DMS 273 treated with DMSO at 0.1 percent for 48 hours (cell line): ENCODE measurements around the gene ARHGEF40.

Experiments used
- DNase-seq: peaks from one replicate; lab custom pipeline; 2025; lab: John Stamatoyannopoulos, UW

ARHGEF40 gene

DNA sequence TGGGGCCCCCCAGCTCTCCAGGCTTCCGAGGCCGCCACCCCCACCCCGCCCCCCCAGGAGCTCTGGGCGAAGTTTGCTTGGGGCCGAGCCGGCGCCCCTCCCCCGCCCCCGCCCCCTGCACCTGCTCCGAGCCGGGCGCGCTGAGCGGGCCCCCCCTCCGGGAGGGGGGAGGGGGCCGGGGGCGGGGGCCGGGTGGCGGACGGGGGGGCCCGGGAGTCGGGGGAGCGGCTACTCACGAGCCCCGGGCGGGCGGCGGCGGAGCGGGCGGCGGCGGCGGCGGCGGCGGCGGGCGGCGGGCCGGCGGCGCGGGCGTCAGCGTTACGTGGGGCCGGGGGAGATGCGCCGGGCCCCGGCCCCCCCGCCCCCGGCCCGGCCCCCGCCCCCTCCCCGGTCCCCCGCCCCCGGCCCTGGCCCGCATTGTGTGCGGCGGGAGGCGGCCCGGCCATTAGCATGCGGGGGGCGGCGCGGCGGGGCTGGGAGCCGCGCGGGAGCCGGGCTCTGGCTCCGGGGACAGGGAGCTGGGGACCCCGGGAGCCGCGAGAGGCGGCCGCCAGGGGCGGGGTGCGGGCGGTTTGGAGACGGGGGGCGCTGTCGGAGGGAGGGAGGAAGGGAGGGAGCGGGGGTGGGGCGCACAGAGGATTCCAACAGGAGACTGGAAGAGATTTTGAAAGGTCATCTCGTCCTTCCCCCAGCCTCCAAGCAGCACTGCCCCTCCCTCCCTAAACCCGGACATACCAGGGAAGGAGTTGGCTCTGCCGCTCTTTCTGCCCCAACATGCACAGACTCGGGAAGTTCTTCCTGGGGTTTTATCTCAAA, 28.2 kb downstream of the ARHGEF40 start, which contains the start of gene ZNF219:
TSS of gene ZNF219 (minus strand) at position 580 of the 816 bp plus-strand sequence. CDS start 5,064 bp downstream, outside the sequence.
- peak; percentile 24 for DNase-seq

DNA sequence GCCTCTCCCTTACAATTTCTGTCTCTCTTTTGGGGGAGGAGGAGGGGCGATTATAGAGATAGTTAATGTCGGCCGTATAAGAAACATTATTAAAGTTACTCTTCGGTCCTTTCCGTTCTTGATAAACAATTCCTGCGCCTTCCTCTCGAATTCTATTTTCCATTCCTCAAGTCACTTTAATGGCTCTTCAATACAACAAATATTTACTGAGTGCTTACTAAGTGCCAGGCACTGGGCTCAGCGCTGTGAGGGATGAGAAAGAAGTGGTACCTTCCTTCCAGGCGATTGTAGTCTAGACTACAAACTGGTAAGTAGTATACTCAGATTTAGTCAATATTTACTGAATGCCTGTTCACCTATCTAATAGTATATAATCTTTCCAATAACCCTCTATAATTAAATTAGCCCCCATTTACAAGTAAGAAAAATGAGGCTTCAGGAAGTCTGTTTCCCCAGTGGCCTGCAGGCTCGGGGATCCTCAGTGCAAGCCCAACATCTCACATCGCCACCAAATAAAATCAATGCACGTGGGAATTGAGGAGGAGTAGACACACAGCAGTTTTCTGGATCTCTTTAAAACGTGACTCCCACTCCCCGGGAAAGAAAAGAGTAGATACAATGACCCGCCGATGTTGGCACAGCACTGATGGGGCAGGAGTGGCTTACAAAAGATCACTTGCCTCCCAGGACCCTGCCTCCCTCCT, 28.9 kb downstream of the ARHGEF40 start:
- no peak for DNase-seq

DNA sequence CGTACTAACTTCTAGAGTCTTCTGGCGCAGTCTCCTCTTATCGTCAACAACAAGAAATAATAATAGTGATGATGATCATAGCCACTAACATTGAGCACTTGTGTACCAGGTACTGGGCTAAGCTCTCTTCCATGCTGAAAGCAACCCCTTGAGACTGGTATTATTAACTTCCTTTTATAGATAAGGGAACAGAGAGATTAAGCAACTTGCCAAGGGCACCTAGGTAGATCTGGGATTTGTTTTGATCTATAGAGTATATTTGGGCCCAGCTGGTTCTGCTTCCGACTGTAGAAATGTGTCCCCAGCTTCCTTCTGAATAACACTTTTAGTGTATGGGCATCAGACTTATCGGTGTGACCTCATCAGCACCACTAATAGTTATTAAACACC, 29.5 kb downstream of the ARHGEF40 start:
- DNase-seq: no peak

DNA sequence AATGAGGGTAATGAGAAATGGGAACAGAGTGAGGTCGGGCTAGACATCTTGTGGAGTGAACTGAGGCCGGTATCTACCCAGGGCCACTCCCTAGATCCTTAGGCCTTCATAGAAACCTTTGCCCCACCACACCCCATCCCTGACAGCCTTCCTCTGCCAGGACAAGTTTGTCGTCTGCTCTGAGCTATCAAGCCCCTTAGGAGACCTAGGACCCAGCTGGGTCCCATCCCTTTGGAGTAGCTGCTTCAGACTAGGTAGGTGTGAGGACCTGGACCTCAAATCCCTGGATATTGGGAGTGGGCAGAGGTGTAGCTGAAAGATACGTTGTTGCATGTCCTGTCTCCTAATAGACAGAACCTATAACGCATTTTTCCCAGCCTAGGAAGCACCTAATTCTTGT, 30.8 kb downstream of the ARHGEF40 start, which contains the start of gene TMEM253:
TSS of gene TMEM253 (plus strand) at position 136 of the 400 bp plus-strand sequence. CDS start 278 bp downstream, outside the sequence.
- DNase-seq: no peak

DNA sequence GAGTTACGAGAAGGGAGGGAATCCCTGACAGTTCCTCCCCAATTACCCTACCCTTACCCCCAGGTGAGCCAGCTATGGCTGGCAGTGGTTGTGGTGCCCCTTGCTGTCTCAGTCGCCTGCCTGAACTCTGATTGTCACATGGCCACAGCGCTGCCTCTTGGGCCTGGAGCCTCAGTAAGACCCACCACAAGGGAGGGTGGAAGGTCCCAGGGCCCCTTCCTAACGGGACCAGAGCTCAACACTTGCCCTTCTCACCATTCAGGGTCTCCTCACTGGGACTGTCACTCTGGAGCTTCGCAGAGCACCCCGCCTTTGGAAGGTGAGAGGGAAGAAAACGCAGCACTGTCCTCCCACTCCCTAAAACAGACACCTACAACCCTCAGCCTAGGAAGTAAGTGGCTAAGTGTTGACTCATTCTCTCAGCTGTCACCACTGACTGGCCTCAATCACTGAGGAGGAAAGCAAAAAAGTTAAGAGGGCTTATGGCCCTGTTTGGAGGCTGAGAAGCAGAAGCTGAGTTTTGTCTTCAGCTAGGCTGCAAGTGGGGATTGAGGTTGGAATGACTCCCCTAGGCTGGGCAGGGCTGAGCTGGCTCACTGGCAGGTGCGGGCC, 31.8 kb downstream of the ARHGEF40 start:
- DNase-seq: no peak

DNA sequence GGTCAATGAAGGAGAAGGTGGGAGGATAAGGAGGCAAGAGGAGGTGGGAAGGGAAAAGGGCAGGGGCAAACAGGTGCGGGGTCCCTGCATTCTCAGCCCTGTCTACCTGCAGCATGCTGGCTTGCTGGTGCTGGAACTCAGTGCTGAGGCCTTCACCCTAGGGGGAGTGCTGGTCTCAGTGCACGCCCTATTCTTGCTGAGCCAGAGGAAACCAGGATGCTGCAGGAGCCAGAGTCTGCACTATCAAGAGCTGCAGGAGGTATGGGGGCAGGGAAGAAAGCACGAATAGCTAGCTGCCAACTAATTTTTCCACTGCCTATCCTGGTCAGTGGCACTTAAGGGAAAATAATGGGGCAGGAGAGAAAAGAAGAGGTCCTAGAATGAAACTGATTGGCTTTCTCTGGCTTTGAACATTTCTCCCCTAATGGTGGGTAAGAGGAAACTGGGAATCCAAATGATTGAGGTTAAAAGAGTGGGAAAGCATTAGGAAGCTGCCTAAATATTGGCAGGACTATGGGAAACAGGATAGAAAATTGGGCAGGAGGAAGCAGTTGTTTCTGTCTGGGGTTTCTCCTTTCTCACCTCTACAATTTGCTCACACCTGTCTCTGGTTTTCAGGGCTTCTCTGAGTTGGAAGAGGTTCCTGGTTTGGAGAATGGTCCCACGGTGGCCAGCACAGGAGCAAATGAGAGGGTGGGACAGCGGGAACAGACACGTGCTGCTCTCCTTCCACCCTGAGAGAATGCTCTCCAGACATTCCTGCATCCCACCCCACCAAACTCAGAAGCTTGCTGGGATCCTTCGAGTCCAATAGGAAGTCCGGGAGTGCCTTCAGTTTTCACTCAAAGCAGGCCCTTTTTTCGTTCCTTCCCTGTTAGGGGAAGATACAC, 32.7 kb downstream of the ARHGEF40 start:
- no peak for DNase-seq

DNA sequence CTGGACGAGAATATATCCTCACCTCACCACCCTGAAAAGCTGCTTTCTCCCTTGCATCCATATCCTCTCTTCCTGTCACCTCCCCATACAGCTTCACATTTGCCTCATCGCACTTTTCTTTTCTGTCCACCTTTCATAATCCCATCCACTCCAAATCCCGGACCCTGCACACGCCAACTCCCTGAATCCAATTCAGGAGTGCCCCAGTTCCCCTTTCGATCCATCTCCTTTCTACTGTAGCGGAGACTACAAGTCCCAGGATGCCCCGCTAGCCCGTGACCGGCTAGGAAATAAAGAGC, 33.3 kb downstream of the ARHGEF40 start:
- DNase-seq: no peak

DNA sequence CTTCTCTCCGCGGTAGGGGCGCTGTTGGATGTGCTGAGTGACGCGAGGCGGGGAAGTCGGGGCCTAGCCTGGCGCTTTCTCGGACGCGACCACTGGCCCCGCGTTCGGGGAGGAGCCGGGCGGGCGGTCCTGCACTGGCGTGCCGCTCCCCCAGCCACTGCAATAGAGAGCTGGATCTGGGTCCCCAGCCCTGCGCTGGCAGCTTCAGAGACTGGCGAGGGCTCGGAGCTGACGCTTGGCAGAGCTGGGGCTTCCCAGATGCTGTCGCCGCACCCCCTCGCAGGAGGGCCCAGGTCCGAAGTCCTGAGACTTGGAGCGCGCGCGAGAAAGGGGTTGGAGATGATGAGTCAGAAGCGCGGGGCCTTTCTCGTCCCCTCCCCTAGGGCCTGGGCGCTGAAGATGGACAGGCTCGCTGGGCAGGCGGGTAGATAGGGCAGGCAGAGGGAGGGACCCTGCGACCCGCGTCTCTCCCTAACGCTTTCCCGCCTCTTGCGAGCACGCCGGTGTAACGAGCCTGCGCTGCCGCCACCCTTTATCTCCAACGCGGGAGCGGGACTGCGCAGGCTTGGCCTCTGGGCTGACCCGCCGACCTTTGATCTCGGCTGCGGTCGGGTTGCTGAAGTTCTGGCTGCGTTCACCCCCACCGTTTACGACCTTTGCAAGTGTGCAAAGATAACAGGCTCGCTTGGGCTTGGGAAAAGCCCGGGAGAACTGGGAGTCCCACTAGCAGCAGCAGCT, 33.8 kb downstream of the ARHGEF40 start:
- peak; percentile 90 for DNase-seq

DNA sequence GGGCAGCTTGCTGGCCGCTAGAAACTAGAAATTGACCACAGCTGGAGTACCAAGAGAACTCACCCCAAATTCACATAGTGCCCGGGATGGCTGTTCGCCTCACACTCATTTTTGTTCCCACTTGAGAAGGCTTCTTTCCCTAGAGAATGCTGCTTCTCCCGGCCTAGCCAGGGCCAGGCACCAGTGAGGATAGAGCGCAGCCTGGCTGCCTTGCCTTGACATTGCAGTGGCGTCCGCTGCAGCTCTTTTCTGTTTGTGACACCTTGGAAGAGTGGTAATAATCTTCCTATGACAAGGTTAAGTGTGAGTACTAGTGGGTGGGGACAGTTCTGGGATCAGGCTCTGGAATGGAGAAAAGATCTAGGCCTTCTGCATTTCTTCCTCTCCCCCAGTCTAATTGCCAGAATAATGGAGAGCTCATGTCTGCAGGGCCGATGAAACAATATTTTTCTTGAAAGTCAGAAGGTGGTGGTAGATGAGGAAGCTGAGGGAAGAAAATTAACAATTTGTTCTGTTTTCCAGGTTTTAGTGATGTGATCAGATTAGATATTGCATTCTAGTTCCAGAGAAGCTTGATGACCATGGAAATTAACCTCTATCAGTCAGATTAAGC, 34.5 kb downstream of the ARHGEF40 start:
- DNase-seq: peak; percentile 69

DNA sequence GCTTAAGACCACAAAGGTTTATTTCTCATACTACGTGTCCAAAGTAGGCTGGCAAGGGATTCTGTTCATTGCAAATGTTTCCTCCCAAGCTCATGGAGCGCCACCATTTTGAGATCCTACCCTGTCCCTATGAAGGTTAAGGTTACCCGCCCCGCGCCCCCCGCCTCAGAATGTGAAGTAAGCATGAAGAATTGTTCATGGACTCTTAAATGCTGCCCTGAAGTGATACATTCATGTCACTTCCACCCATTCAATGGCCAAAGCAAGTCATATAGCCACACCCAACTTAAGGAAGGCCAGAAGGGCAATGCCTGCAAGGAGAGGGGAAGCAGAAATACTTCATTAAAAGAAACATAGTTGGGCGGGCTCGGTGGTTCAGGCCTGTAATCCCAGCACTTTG, 35.0 kb downstream of the ARHGEF40 start:
- DNase-seq: no peak

DNA sequence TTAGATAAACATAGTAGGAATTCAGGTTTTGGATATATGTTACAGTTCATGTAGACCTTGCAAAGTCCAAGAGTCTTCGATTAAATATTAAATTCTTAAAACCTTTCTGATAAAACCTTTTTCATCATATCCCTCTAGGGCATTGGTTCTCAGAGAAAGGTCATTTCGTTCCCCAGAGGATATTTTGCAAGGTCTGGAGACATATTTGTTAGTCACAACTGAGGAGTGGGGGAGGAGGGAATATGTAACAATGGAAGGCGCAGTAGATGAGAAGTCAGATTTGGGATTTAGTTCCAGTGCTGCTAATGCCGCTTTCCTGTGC, 36.0 kb downstream of the ARHGEF40 start:
- no peak for DNase-seq

DNA sequence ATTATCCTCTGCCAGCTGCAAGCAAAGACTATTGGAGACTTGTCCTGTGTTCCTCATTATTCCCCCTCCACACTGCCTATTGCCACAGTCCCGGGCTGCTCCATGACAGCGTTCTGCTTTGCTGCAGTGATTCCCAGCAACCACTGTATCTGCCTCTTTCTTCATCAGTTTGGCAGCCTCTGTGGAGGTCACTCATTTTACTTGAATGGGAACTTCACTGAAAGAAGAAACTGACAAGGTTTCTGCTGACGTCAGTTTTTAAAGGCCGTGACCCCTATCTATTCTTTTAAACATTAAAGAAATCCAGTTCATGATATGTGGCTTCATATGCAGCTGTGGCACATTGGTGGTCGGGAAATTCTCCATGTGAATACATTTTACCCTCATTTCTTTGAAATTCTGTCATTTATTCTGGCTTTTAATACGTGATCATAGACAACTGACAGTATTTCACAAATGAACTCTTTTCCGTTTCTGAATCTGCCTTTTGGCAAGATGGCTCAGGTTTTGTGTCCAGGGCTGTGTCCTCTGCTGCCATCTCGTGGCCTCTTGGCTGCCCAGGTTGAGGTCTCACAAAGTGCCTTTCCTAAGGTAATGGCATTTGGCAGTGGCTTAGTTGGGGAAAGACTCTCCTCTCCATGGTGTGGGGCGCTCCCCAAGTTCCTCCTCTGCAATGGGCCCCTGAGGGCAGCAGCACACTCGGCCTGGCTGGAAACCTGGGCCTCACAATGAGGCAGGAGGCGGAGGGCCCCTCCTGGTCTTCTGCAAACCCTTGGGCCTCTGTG, 36.6 kb downstream of the ARHGEF40 start:
- DNase-seq: peak; percentile 20

DNA sequence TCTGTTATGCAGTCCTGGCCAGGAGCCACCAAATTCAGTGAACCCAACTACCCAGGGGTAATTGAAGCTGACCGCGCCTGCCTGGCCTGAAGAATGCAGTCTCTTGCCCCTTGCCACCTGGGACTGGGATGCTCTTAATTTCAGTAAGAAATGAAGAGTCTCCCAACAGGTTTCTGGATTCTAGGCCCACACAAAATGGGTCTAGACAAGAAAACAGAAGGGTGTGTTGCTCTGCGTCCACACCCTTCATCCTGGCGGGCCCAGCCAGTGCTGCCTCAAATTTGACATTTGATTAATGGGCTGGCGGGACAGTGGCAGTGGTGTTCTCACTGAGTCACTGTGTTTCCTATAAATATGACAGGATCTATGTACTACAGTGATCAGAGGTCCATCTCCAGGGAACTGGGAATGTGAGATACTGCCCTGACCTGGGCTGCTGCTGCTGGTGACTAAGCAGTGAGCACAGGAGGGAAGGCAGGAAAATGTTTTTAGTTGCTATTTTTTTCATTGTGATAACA, 37.2 kb downstream of the ARHGEF40 start:
- DNase-seq: no peak

DNA sequence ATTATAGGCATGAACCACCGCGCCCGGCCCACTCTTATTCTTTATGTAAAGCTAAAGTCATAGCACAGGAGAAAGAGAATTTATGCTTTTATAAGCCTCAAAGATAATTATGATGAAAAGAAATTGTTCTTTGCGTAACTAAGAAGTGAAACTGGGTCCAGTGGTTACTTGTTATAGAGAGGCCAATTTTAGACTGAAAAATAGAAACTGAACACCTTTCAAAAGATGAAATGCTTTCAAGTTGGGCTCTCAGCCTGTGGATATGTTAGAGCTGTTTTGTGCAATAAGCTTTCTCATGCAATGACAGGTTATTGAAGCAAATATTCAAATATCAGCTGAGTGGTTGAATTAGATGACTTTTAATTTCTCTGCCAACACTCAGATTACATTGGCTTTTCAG, 38.7 kb downstream of the ARHGEF40 start:
- no peak for DNase-seq

DNA sequence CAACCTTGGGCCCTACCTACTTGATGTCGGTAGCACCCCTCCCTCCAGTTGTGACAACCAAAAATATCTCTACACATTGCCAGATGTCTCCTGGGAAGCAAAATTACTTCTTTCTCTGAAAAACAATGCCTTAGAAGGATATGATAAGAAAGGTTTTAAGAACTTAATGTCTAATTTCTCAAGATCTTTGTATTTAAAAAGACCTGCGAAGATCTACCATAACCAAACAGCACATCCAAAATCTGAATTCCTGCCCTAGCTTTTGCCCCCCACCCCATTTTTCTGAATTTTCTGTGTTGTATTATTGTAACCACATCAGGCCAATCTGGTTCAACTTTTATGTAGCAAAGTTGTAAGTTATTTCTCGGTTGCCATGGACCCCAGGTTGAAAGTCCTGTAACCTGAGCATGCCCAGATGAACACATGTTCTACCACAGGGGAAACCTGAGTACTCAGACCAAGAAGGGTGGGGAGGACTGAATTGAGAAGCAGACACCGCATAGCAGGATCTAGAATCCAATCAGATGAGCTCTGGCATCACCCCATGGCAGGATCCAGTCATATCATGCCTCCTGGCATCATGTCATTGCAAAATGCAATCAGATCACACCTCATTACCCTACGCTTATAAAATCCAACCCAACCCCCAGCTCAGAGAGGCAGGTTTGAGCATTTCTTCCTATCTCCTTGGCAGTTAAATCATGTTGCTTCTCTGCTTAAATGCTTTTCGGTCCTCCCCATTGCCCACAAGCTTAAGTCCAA, 39.5 kb downstream of the ARHGEF40 start:
- peak; percentile 12 for DNase-seq

DNA sequence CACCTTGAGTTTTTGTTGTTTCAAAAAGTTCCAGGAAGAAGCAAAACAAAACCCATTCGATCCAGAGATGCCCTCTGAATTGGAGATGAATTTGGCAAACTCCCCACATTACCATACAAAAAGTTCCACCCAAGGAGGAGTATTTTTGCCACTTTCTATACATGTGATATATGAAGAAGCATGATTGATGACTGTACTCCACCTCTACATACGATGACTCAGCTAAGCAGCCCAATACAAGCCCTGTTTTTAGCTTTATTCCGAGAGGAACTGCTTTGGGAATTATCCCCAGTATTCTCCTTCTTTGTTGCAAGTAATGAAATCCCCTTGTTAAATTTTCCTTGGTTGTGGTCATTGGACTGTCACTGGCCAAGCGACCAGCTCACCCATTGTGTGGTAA, 42.2 kb downstream of the ARHGEF40 start:
- no peak for DNase-seq

DNA sequence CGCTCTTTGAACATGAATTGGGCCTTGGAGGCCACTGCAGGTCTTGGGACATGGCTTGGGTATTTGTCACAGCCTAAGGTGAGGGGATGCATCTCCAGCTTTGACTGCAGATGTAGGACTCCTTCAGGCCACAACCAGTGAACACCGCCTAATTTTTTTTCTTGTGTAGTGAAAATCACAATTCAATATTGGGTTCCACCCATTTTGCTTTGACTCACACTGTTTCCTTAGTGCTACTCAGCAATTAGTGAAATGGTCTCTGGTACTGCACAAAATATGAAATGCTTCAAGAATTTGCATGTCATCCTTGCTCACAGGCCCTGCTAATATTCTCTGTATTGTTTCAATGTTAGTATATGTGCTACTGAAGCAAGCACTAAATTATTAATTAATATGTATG, 43.3 kb downstream of the ARHGEF40 start:
- DNase-seq: no peak

DNA sequence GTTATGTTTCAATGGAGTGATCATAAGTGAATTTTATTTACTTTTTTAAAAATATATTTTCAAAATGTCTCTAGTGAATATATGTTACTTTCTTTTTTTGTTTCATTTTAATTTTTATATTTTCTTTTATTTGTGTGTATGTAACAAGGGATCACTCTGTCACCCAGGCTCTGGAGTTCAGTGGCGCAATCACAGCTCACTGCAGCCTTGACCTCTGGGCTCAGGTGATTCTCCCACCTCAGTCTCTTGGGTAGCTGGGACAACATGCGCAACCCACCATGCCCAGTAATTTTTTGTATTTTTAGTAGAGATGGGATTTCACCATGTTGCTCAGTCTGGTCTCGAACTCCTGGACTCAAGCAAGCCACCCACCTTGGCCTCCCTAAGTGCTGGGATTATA, 48.8 kb downstream of the ARHGEF40 start:
- no peak for DNase-seq

DNA sequence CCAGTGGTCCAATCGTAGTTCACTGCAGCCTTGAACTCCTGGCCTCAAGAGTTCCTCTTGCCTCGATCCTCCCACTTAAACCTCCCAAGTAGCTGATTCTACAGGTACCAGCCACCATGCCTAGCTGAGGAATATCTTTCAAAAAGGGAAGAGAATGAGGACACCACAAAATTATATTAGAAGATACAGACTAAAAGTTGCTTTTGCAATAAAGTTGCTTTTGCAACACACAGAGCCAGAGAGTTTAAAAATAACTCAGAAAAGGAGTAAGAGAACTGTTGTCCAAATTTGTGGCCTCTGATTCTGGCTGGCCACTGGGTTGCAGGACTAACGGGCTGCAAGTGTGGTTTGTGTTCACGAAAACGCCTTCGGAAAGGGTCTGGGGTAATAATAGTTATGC, 50.6 kb downstream of the ARHGEF40 start:
- no peak for DNase-seq
